ENCODE results near the gene PCDHB12. TPM values are rescaled to one million over a fixed set of nuclear protein-coding genes. Genes with fewer than 3 reads are reported as not detected.
"Not testable (repeated sequence)": the region's sequence is repeated elsewhere in the genome, so short reads cannot be mapped to it uniquely, and the experiment has no call there.

PCDHB12 gene
- polyA plus RNA-seq, 4 donors, result 4.6 to 6.5 (median 5.5) TPM

- DNase-seq (ENCODE audit: low read depth in 4 of 4, low spot score in 3 of 4), result not testable (repeated sequence)
Observed at GRCh38 chr5:141201646-141202045, 6.9 kb upstream of the PCDHB12 start.

GRCh38 chr5:141210281-141210680 is 1.8 kb downstream of the PCDHB12 start:
- DNase-seq (ENCODE audit: low read depth in 4 of 4, low spot score in 3 of 4), result not testable (repeated sequence)

GRCh38 chr5:141210849-141211248 is 2.3 kb downstream of the PCDHB12 start:
- DNase-seq (ENCODE audit: low read depth in 4 of 4, low spot score in 3 of 4), result not testable (repeated sequence)

- not testable (repeated sequence) for DNase-seq (ENCODE audit: low read depth in 4 of 4, low spot score in 3 of 4)
Observed at GRCh38 chr5:141213656-141214339, 5.3 kb downstream of the PCDHB12 start, which contains the start of gene PCDHB13. Gene PCDHB13, plus strand, starts transcription at chr5:141213919. Its CDS starts 205 bp downstream, at chr5:141214124.

- not testable (repeated sequence) for DNase-seq (ENCODE audit: low read depth in 4 of 4, low spot score in 3 of 4)
Observed at GRCh38 chr5:141214583-141214982, 6.1 kb downstream of the PCDHB12 start.

GRCh38 chr5:141215504-141215903 is 7.0 kb downstream of the PCDHB12 start:
- DNase-seq (ENCODE audit: low read depth in 4 of 4, low spot score in 3 of 4), result not testable (repeated sequence)

GRCh38 chr5:141216035-141216434 is 7.5 kb downstream of the PCDHB12 start:
- not testable (repeated sequence) for DNase-seq (ENCODE audit: low read depth in 4 of 4, low spot score in 3 of 4)

GRCh38 chr5:141223112-141223783 is 14.7 kb downstream of the PCDHB12 start, which contains the start of gene PCDHB14:
Gene PCDHB14, plus strand, starts transcription at chr5:141223343. Its CDS starts 163 bp downstream, at chr5:141223506.
- no peak for DNase-seq (ENCODE audit: low read depth in 4 of 4, low spot score in 3 of 4)

- not testable (repeated sequence) for DNase-seq (ENCODE audit: low read depth in 4 of 4, low spot score in 3 of 4)
Observed at GRCh38 chr5:141224844-141225243, 16.3 kb downstream of the PCDHB12 start.

GRCh38 chr5:141225421-141225820 is 16.9 kb downstream of the PCDHB12 start:
- DNase-seq (ENCODE audit: low read depth in 4 of 4, low spot score in 3 of 4), result not testable (repeated sequence)

- DNase-seq (ENCODE audit: low read depth in 4 of 4, low spot score in 3 of 4), result no peak
Observed at GRCh38 chr5:141234109-141234667, 25.7 kb downstream of the PCDHB12 start.

- DNase-seq (ENCODE audit: low read depth in 4 of 4, low spot score in 3 of 4), result not testable (repeated sequence)
Observed at GRCh38 chr5:141235922-141236321, 27.4 kb downstream of the PCDHB12 start.

GRCh38 chr5:141236516-141237313 is 28.2 kb downstream of the PCDHB12 start:
- DNase-seq (ENCODE audit: low read depth in 4 of 4, low spot score in 3 of 4), result no peak

GRCh38 chr5:141241496-141241895 is 33.0 kb downstream of the PCDHB12 start:
- DNase-seq (ENCODE audit: low read depth in 4 of 4, low spot score in 3 of 4), result no peak

- DNase-seq (ENCODE audit: low read depth in 4 of 4, low spot score in 3 of 4), result peak in 1 of 4 donors; percentile 16
Observed at GRCh38 chr5:141245250-141245717, 36.8 kb downstream of the PCDHB12 start, which contains the start of gene PCDHB15. Gene PCDHB15, plus strand, starts transcription at chr5:141245395. Its CDS starts 184 bp downstream, at chr5:141245579.

- DNase-seq (ENCODE audit: low read depth in 4 of 4, low spot score in 3 of 4), result not testable (repeated sequence)
Observed at GRCh38 chr5:141246971-141247370, 38.5 kb downstream of the PCDHB12 start.

- not testable (repeated sequence) for DNase-seq (ENCODE audit: low read depth in 4 of 4, low spot score in 3 of 4)
Observed at GRCh38 chr5:141247434-141247833, 38.9 kb downstream of the PCDHB12 start.

GRCh38 chr5:141250576-141250975 is 42.1 kb downstream of the PCDHB12 start:
- no peak for DNase-seq (ENCODE audit: low read depth in 4 of 4, low spot score in 3 of 4)

GRCh38 chr5:141258464-141258863 is 49.9 kb downstream of the PCDHB12 start:
- no peak for DNase-seq (ENCODE audit: low read depth in 4 of 4, low spot score in 3 of 4)

GRCh38 chr5:141258948-141259347 is 50.4 kb downstream of the PCDHB12 start:
- DNase-seq (ENCODE audit: low read depth in 4 of 4, low spot score in 3 of 4), result no peak
